AG10803 (cell line): Measurements from ENCODE around the gene CASZ1.

Experiments used
- DNase-seq: peaks from one replicate; pipeline ENCODE4 v3.0.0; 2010; ENCODE audit warnings: low read depth
- H3K4me3 ChIP-seq: 2 replicates; pipeline ENCODE4 v1.5.1; 2011; ENCODE audit warnings: mild to moderate bottlenecking, low read length, control low read depth
- CTCF ChIP-seq: conservative IDR thresholded peaks from 2 replicates; pipeline ENCODE4 v1.5.1; 2011; ENCODE audit warnings: mild to moderate bottlenecking, low read length, control low read depth, inconsistent platforms

Gene CASZ1

DNA sequence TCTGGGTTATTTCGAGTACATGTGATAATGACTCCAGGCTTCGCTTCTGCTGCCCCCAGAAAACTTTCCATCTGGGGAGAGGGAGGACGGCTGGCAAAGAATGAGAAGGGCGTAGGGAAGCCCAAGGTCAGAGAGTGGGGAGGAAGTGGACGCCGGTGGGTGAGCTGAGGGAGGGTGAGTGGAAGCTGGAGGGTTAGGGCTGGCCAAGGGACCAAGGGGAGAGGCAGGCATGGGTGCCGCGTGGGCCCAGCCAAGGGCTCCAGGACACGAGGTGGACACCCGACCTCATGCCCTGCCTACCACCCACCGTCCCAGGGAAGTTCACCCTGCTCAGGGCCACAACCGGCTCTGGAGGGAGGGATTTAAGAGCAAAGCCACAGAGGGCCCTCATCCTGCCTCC lies 75.8 kb downstream of the CASZ1 start:
- TF ChIP-seq CTCF = no peak
- DNase-seq = no peak
- no peak overlapping the region for H3K4me3 ChIP-seq

DNA sequence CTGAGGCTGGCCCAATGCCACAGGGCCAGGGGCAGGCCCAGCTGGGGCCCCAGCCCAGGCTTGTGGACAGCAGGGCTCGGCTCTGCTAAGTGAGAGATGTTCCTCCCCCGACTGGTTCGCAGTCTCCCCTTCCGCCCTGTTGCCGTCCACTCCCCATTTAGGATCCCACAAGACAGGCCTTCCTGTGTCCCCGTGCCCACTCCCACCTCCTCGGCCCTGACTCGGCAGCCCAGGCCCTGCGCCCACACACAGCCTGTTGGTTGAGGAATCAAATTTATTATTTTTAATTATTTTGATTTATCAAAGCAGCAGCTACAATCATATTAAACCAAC lies 78.4 kb downstream of the CASZ1 start:
- DNase-seq = no peak
- no peak for TF ChIP-seq CTCF
- no peak overlapping the region for H3K4me3 ChIP-seq

DNA sequence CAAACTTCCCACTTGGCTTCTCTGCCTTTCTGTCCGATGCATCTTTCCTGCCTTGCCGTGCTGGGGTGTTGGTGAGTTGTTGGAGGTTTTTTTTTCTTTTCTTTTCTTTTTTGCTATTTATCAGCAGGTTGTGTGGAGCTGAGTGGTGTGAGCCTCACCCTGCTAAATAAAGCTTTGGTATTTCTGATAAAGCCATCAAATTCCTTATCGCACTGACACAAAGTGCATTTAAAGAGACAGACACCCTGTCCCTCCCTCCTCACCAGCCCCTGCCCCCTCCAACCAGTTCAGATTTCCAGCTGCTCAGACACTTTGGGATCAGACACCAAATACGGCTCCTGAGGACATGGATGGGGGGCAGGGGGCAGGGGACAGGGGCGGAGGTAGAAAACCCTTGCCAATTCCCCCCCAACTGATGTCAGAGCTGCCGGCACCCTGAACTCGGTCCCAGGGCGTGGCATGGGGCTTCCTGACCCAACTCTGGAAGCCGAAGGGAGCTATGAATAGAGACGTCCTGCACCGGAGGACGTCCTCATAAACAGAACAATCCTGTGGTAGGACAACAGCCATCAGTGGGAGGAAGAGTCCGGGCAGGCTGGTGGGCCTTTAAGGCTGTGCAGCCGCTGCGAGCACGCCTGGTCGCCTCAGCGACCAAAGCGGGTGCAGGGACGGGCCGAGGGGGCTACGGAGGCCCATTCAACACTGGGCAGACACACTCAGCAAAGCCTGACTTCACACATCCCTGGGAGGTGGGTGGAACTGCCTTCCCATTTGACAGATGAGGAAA lies 79.0 kb downstream of the CASZ1 start:
- no peak for TF ChIP-seq CTCF
- DNase-seq = no peak
- no peak overlapping the region for H3K4me3 ChIP-seq

- H3K4me3 ChIP-seq = no peak overlapping the region
- DNase-seq = no peak
- no peak for TF ChIP-seq CTCF
These were observed 79.6 kb downstream of the CASZ1 start for GRCh38 chr1:10716840-10717239.

- DNase-seq = no peak
- no peak overlapping the region for H3K4me3 ChIP-seq
- TF ChIP-seq CTCF = no peak
These were observed 81.9 kb downstream of the CASZ1 start for GRCh38 chr1:10714337-10715114.

DNA sequence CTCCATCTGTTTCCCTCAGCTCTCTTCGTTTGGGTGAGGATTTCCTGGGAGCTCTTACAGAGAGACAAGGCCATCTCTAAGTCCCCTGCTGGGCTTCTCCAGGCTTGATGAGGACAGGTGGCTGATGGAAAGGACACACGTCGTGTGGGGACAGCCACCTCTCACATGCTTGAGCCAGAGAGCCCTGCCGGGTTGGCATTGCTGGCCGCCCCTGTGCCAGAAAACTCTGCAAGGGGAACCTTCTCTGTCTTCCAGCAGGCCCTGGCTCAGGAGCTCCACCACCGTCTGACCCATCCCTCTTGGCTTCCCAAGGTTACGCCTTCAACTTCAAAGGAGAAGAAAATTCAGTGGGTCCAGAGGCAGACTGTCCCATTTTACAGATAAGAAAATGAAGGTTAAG lies 82.8 kb downstream of the CASZ1 start:
- H3K4me3 ChIP-seq = no peak overlapping the region
- TF ChIP-seq CTCF = no peak
- no peak for DNase-seq
